Endothelial cell of umbilical vein (primary cell): Measurements from ENCODE around the gene ADAM19.

Experiments
- EZH2 ChIP-seq: IDR thresholded peaks from 2 replicates; pipeline ENCODE4 v1.6.1; 2012; ENCODE audit warnings: borderline replicate concordance, low read depth, mild to moderate bottlenecking, moderate library complexity, low read length, inconsistent platforms; ENCODE audit not compliant: severe bottlenecking
- JUN ChIP-seq: IDR thresholded peaks from 2 replicates; pipeline ENCODE4 v1.6.1; 2011; ENCODE audit warnings: borderline replicate concordance, low read depth; ENCODE audit not compliant: insufficient read length, insufficient read depth
- MYC ChIP-seq: IDR thresholded peaks from one replicate; pipeline ENCODE4 v1.6.1; 2011; ENCODE audit warnings: mild to moderate bottlenecking, low read depth, low read length
- POLR2A ChIP-seq: IDR thresholded peaks from 2 replicates; pipeline ENCODE4 v1.6.1; 2012; ENCODE audit warnings: low read depth, mild to moderate bottlenecking, control low read depth, low read length
- POLR2AphosphoS5 ChIP-seq: IDR thresholded peaks from 2 replicates; pipeline ENCODE4 v1.6.1; 2012; ENCODE audit warnings: low read depth, mild to moderate bottlenecking, control low read depth, low read length, moderate library complexity; ENCODE audit not compliant: insufficient read depth
- TF ChIP-seq, protein P1 (sequence below), 2 donors: IDR thresholded peaks; 1 replicate in 1 of 2; 2 replicates in 1 of 2; pipeline ENCODE4 v1.5.1; 2011; ENCODE audit warnings: low read length in 2 of 2, mild to moderate bottlenecking in 2 of 2, moderate library complexity in 2 of 2, control low read depth in 1 of 2, inconsistent platforms in 1 of 2, low read depth in 1 of 2; ENCODE audit not compliant: insufficient read depth in 1 of 2; ENCODE audit errors: extremely low read depth in 1 of 2
- TF ChIP-seq, protein P2 (sequence below): IDR thresholded peaks from 2 replicates; pipeline ENCODE4 v1.6.1; 2011; ENCODE audit not compliant: insufficient read depth, insufficient read length

DNA sequence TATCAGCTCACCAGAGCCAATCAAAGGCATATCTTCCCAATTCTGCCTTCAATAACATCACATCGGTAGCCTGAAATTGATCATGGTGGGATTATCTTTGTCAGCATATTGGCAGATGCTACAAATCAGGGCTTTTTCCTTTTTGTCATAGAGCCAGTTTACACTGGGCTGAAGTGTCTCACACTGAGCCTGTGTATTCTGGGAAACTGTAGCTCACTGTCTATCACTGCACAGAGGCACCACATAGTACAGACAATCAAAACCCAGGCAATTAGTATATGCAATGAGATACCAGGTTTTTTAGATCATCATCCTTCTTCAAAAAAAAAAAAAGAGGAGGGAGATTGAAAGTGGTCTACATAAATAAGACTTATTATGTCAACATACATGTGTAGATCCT, 46.6 kb downstream of the ADAM19 start:
- TF ChIP-seq EZH2 = no peak
- TF ChIP-seq, protein P1, sequence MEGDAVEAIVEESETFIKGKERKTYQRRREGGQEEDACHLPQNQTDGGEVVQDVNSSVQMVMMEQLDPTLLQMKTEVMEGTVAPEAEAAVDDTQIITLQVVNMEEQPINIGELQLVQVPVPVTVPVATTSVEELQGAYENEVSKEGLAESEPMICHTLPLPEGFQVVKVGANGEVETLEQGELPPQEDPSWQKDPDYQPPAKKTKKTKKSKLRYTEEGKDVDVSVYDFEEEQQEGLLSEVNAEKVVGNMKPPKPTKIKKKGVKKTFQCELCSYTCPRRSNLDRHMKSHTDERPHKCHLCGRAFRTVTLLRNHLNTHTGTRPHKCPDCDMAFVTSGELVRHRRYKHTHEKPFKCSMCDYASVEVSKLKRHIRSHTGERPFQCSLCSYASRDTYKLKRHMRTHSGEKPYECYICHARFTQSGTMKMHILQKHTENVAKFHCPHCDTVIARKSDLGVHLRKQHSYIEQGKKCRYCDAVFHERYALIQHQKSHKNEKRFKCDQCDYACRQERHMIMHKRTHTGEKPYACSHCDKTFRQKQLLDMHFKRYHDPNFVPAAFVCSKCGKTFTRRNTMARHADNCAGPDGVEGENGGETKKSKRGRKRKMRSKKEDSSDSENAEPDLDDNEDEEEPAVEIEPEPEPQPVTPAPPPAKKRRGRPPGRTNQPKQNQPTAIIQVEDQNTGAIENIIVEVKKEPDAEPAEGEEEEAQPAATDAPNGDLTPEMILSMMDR (IDR thresholded peaks at IDR 0.05; ENCODE audit: extremely low read depth in 1 of 2, insufficient read depth in 1 of 2, low read depth in 1 of 2, low read length in 2 of 2) = no peak
- TF ChIP-seq POLR2A = no peak
- TF ChIP-seq, protein P2, sequence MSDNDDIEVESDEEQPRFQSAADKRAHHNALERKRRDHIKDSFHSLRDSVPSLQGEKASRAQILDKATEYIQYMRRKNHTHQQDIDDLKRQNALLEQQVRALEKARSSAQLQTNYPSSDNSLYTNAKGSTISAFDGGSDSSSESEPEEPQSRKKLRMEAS = no peak
- TF ChIP-seq MYC = no peak
- no peak for TF ChIP-seq POLR2AphosphoS5
- no peak for TF ChIP-seq JUN
